SU-DHL-6 (cell line): ENCODE data around the gene ATP13A3.

Experiments used
- H2AFZ ChIP-seq: fragments of 200-600 bp; sonication (generic); 2 replicates; pipeline ENCODE4 v1.6.1; 2014; ENCODE audit warnings: low read depth, mild to moderate bottlenecking, moderate library complexity, mixed read lengths, antibody characterized with exemption, low read length; ENCODE audit not compliant: severe bottlenecking
- H3F3A ChIP-seq: fragments of 200-600 bp; shearing (Covaris generic); 2 replicates; pipeline ENCODE4 v1.6.0; 2016; ENCODE audit warnings: antibody characterized with exemption, mild to moderate bottlenecking; ENCODE audit not compliant: insufficient read depth
- H3K27ac ChIP-seq: fragments of 200-600 bp; sonication (generic); 2 replicates; pipeline ENCODE4 v1.5.1; 2016; ENCODE audit warnings: low read depth, mild to moderate bottlenecking, low read length, moderate library complexity, mixed read lengths
- H3K27me3 ChIP-seq: fragments of 200-600 bp; sonication (generic), shearing (Covaris generic); 2 replicates; pipeline ENCODE4 v1.6.0; 2014; ENCODE audit warnings: mild to moderate bottlenecking, low read length
- H3K36me3 ChIP-seq: fragments of 200-600 bp; sonication (generic); 2 replicates; pipeline ENCODE4 v1.6.1; 2014; ENCODE audit warnings: mild to moderate bottlenecking, low read length, mixed read lengths
- H3K4me2 ChIP-seq: fragments of 300-600, 200-600 bp; shearing (Covaris generic), sonication (generic); 2 replicates; pipeline ENCODE4 v1.6.0; 2014; ENCODE audit warnings: low read length, low read depth, mild to moderate bottlenecking; ENCODE audit not compliant: poor library complexity, severe bottlenecking
- H3K4me3 ChIP-seq: fragments of 200-600 bp; sonication (generic); 2 replicates; pipeline ENCODE4 v1.5.1; 2014; ENCODE audit warnings: antibody characterized with exemption, low read length, mild to moderate bottlenecking, mixed read lengths; ENCODE audit not compliant: insufficient read depth, poor library complexity, severe bottlenecking
- H3K79me2 ChIP-seq: fragments of 200-600 bp; sonication (generic); 2 replicates; pipeline ENCODE4 v1.6.1; 2014; ENCODE audit warnings: mild to moderate bottlenecking, low read length, moderate library complexity; ENCODE audit not compliant: insufficient read depth
- H3K9ac ChIP-seq: fragments of 200-600 bp; sonication (generic); 2 replicates; pipeline ENCODE4 v1.7.0; 2014; ENCODE audit warnings: mild to moderate bottlenecking, low read length
- H3K9me2 ChIP-seq: fragments of 200-600 bp; sonication (generic); replicated peaks from 2 replicates; pipeline ENCODE4 v1.6.1; 2014; ENCODE audit warnings: low read length; ENCODE audit not compliant: insufficient read depth
- H3K9me3 ChIP-seq: fragments of 200-600 bp; sonication (generic); 2 replicates; pipeline ENCODE4 v1.6.1; 2014; ENCODE audit warnings: low read length, mixed read lengths; ENCODE audit not compliant: insufficient read depth
- H4K20me1 ChIP-seq: fragments of 200-600 bp; sonication (generic); 2 replicates; pipeline ENCODE4 v1.6.1; 2014; ENCODE audit warnings: low read depth, mild to moderate bottlenecking, antibody characterized with exemption, low read length, moderate library complexity, mixed read lengths
- CTCF ChIP-seq: fragments of 200-600 bp; sonication (generic); IDR thresholded peaks from one replicate; pipeline ENCODE4 v1.5.1; 2017; ENCODE audit warnings: antibody characterized with exemption, mild to moderate bottlenecking, low read length, moderate library complexity; ENCODE audit not compliant: insufficient read depth, poor library complexity, severe bottlenecking
- EZH2phosphoT487 ChIP-seq: fragments of 200-600 bp; sonication (generic), shearing (Covaris generic); conservative IDR thresholded peaks from 2 replicates; pipeline ENCODE4 v1.6.1; 2018; ENCODE audit warnings: mild to moderate bottlenecking, antibody characterized with exemption, low read length, moderate library complexity, mixed read lengths

The ATP13A3 gene

GRCh38 chr3:194380326-194380725, 106.5 kb downstream of the ATP13A3 start:
- no peaks in the 10 kb centered on the region for H3K9me3 ChIP-seq
- no peak overlapping the region for H3K4me2 ChIP-seq
- H3K9me2 ChIP-seq, result no peaks in the 10 kb centered on the region
- H3K9ac ChIP-seq, result no peak overlapping the region
- H3K36me3 ChIP-seq, result no peaks in the 10 kb centered on the region
- no peaks in the 10 kb centered on the region for H3K79me2 ChIP-seq
- no peak overlapping the region for H3K27ac ChIP-seq
- H4K20me1 ChIP-seq, result no peaks in the 10 kb centered on the region
- H3F3A ChIP-seq, result no peaks in the 10 kb centered on the region
- H2AFZ ChIP-seq, result no peak overlapping the region
- TF ChIP-seq CTCF (no peak), EZH2phosphoT487 (no peak)
- H3K27me3 ChIP-seq, result no peaks in the 10 kb centered on the region
- H3K4me3 ChIP-seq, result no peak overlapping the region

DNA sequence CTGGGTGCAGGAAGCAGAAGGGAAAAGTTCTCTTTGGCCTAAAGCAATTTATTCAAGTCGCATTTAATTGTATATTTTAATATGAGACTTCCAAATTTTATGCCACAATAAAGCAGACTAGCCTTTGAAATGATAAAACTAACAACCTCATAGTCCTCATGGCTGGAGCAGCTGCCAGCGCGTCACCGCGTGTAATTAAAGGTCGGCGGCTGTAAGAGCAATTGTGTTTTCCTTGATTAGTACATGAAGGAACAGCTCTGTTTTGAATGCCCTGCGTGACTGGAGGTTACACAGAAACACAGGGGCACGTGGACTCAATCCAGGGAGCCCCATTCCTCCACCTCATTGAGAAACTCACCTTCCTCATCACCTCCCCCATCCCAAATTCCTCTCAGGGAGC, 107.2 kb downstream of the ATP13A3 start:
- Histone ChIP-seq H3K9me2 (no peaks in the 10 kb centered on the region), H3K4me3 (no peak overlapping the region), H3K9me3 (no peaks in the 10 kb centered on the region), H3F3A (no peaks in the 10 kb centered on the region), H3K36me3 (no peaks in the 10 kb centered on the region), H3K4me2 (no peak overlapping the region), H3K27ac (no peak overlapping the region), H3K27me3 (no peaks in the 10 kb centered on the region), H3K79me2 (no peaks in the 10 kb centered on the region), H2AFZ (no peak overlapping the region), H4K20me1 (no peaks in the 10 kb centered on the region), H3K9ac (no peak overlapping the region)
- TF ChIP-seq EZH2phosphoT487, result no peak
- TF ChIP-seq CTCF, result no peak

GRCh38 chr3:194379231-194379630, 107.6 kb downstream of the ATP13A3 start:
- no peak overlapping the region for H3K9ac ChIP-seq
- H2AFZ ChIP-seq, result no peak overlapping the region
- H3F3A ChIP-seq, result no peaks in the 10 kb centered on the region
- no peaks in the 10 kb centered on the region for H3K36me3 ChIP-seq
- H4K20me1 ChIP-seq, result no peaks in the 10 kb centered on the region
- H3K27ac ChIP-seq, result no peak overlapping the region
- no peak overlapping the region for H3K4me3 ChIP-seq
- H3K9me2 ChIP-seq, result no peaks in the 10 kb centered on the region
- H3K9me3 ChIP-seq, result no peaks in the 10 kb centered on the region
- H3K27me3 ChIP-seq, result no peaks in the 10 kb centered on the region
- TF ChIP-seq EZH2phosphoT487 (no peak), CTCF (no peak)
- no peaks in the 10 kb centered on the region for H3K79me2 ChIP-seq
- no peak overlapping the region for H3K4me2 ChIP-seq
